ENCODE results near the gene NUDT3.
A peak's percentile ranks its signal among the peaks of the same experiment; 100 is the strongest.
"Not testable (repeated sequence)": the region's sequence is repeated elsewhere in the genome, so short reads cannot be mapped to it uniquely, and the experiment has no call there.

Gene NUDT3

DNA sequence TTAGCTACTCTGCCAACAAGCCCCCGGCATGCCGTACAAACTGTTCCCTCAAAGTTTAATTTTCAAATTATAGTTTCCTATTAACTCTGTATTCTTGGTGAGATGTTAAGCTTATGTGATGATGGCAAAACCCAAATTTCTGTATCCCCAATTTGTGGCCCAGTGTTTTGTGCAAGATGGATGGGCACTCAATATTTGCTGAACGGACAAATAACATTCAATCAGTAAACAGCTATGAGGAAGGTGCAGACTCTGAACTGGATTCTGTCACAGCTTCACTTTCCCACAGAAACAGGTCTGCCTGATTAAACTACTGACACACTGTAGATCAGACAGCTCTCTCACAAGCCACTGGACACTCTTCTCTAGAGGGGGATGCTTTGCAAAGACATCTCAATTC lies 54.1 kb downstream of the NUDT3 start:
- no peak overlapping the region for H3K4me3 Mint-ChIP-seq
- H3K27me3 Mint-ChIP-seq = no peaks in the 10 kb centered on the region
- H3K9me3 Mint-ChIP-seq = no peaks in the 10 kb centered on the region
- ATAC-seq (replicated peaks) (no peak), DNase-seq (no peak)
- peak overlapping the region; percentile 56 for H3K27ac Mint-ChIP-seq
- peaks cover 43 to 64% of the 10 kb centered on the region in 2 donors for H3K4me1 Mint-ChIP-seq
- peaks cover 20 to 42% of the 10 kb centered on the region in 2 donors for H3K36me3 Mint-ChIP-seq

DNA sequence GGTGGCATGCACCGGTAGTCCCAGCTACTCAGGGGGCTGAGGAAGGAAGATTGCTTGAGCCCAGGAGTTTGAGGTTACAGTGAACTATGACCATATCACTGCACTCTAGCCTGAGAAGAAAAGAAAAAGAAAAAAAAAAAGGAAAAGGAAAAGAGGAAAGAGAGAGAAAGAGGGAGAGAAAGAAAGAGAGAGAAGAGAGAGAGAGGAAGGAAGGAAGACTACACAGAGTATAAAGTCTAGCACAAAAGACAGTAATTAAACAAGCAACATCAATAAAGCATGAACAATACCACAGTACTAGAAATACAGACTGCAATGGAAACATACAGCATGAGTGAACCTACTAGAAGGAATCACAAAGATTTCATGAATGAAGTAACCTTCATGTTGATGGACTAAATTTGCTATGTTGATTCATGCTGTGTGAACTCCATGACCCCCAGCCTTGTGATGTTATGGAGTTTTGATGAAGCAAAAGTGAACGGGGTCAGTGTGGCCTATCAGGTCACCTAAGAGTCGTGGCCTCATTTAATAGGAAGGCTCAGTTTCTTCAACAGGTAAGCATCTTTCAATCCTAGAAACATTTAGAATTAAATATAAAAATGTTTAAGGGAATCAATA lies 57.6 kb downstream of the NUDT3 start:
- Mint-ChIP-seq H3K27ac (peak overlapping the region; percentile 2), H3K9me3 (no peaks in the 10 kb centered on the region), H3K36me3 (peaks cover 14 to 21% of the 10 kb centered on the region in 2 donors), H3K4me3 (no peak overlapping the region), H3K4me1 (peaks cover 37 to 64% of the 10 kb centered on the region in 2 donors), H3K27me3 (no peaks in the 10 kb centered on the region)
- DNase-seq = no peak
- ATAC-seq (replicated peaks) = no peak

DNA sequence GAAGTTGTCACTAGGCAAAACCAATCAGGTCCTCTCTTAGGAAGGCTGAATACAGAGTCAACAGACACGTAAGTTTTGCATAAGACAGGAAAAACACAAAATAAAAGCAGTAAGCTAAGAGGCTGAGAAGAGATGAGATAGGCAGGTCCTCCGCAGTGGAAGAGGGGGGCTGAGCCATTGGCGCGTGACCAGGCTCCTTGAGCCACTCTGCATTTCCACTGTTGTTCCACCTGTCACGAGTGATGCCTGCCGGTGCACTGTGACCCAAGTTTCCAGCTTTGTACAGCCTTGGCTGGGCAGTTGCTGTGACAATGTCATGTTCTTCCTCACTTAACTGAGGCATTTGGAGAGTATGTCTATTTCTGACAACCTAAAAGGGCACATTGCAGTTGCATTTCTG lies 58.6 kb downstream of the NUDT3 start:
- no peak for ATAC-seq (replicated peaks)
- no peaks in the 10 kb centered on the region for H3K27me3 Mint-ChIP-seq
- H3K36me3 Mint-ChIP-seq = peaks cover 14 to 22% of the 10 kb centered on the region in 2 donors
- no peak for DNase-seq
- peak overlapping the region; percentile 37 for H3K27ac Mint-ChIP-seq
- H3K9me3 Mint-ChIP-seq = no peaks in the 10 kb centered on the region
- peak overlapping the region in 1 of 2 donors; percentile 5 for H3K4me3 Mint-ChIP-seq
- peaks cover 34 to 65% of the 10 kb centered on the region in 2 donors for H3K4me1 Mint-ChIP-seq

DNA sequence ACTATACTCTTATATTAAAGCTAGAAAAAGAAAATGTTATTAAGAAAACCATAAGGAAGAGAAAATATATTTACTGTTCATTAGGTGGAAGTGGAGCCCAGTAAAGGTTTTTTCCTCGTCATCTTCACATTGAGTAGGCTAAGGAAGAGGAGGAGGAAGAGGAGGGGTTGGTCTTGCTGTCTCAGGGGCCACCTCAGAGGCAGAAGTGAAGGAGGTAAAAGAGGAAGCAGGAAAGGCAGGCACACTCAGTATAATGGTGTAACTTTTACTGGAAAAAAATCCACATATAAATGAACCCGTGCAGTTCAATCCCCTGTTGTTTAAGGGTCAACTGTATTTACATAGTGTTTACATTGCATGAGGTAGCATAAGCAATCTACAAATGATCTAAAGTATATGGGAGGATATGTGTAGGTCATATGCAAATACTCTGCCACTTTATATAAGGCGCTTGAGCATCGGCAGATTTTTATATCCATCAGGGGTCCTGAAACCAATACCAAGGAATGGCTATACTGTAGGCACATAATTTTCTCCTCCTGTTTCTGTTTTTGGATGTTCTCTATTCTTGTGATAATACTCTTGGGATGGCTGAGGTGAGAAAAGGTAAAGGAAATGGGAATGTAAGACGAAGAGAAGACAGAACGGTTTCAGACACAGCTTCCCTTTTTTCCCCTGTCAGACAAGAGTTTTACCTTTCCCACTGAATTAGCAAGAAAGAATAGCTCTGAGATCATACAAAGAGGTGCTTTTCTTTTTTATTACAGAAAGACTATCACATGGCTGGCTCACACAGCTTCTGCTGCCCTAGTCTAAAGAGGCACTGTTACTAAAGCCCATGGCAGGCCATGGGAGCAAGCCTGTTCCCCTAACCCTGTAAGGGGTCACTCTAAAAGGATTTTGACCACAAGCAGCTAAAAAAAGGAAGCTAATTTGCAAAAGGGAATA lies 59.9 kb downstream of the NUDT3 start:
- peak overlapping the region; percentile 63 for H3K27ac Mint-ChIP-seq

DNA sequence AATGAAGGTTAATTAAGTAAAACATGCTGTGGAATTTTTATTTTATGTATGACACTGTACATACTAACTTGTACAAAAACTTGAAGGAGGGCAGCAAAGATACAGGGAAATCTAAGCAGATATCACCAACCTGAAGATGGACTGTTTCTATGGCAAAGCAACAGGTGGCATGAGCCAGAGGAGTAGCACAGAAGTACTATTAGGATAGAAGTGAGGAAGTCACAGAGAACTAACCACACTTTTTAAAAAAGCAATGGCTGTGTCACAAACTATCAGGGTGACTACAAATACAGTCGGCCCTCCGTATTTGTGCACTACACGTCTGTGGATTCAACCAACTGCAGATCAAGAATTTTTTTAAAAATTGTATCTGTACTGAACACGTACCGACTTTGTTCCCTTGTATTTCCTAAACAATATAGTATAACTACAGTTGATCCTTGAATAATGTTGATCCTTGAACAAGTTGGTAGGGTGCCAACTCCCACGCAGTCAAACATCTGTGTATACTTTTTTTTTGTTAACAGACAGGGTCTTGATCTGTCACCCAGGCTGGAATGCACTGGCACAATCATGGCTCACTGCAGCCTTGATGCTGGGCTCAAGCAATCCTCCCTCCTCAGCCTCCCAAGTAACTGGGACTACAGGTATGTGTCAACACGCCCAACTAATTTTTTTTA lies 61.0 kb downstream of the NUDT3 start:
- Mint-ChIP-seq H3K27me3 (no peaks in the 10 kb centered on the region), H3K4me1 (peaks cover 30 to 60% of the 10 kb centered on the region in 2 donors), H3K4me3 (no peak overlapping the region), H3K27ac (peak overlapping the region; percentile 14), H3K9me3 (no peaks in the 10 kb centered on the region), H3K36me3 (peaks cover 22 to 32% of the 10 kb centered on the region in 2 donors)
- DNase-seq = no peak
- ATAC-seq (replicated peaks) = no peak

More for the DNA sequence above, 59.9 kb downstream of the NUDT3 start:
- Mint-ChIP-seq H3K4me1 (peaks cover 32 to 62% of the 10 kb centered on the region in 2 donors), H3K36me3 (peaks cover 14 to 24% of the 10 kb centered on the region in 2 donors), H3K4me3 (peak overlapping the region; percentile 59 to 67), H3K27me3 (no peaks in the 10 kb centered on the region), H3K9me3 (no peaks in the 10 kb centered on the region)
- ATAC-seq (replicated peaks) = peak; percentile 77
- DNase-seq = no peak

DNA sequence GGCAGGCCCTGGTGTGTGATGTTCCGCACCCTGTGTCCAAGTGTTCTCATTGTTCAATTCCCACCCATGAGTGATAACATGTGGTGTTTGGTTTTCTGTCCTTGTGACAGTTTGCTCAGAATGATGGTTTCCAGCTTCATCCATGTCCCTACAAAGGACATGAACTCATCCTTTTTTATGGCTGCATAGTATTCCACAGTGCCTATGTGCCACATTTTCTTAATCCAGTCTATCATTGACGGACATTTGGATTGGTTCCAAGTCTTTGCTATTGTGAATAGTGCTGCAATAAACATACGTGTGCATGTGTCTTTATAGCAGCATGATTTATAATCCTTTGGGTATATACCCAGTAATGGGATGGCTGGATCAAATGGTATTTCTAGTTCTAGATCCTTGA lies 62.7 kb downstream of the NUDT3 start:
- not testable (repeated sequence) for H3K27ac Mint-ChIP-seq; H3K9me3 Mint-ChIP-seq; DNase-seq; ATAC-seq (replicated peaks); H3K4me3 Mint-ChIP-seq; H3K27me3 Mint-ChIP-seq
- Mint-ChIP-seq H3K36me3 (peaks cover 17 to 29% of the 10 kb centered on the region in 2 donors), H3K4me1 (peaks cover 26 to 58% of the 10 kb centered on the region in 2 donors)

DNA sequence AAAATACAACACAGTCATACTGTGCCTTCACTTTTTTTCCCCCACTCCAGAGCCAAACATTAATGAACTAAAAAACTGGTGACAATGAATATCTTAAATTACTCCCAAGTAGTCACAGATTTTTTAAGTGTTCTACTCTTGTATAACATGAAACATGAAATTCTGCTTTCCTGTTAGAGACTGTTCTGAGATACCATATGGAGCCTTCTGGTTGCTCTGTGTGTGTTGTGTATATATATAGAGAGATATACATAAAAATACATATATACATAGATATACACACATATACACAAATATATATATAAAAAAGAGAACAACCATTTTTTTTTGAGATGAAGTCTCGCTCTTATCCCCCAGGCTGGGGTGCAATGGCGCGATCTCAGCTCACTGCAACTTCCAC lies 63.5 kb downstream of the NUDT3 start:
- Mint-ChIP-seq H3K4me1 (peaks cover 22 to 52% of the 10 kb centered on the region in 2 donors), H3K9me3 (no peaks in the 10 kb centered on the region), H3K27me3 (no peaks in the 10 kb centered on the region), H3K27ac (peak overlapping the region; percentile 31), H3K4me3 (no peak overlapping the region), H3K36me3 (peaks cover 12 to 23% of the 10 kb centered on the region in 2 donors)
- no peak for DNase-seq
- no peak for ATAC-seq (replicated peaks)

DNA sequence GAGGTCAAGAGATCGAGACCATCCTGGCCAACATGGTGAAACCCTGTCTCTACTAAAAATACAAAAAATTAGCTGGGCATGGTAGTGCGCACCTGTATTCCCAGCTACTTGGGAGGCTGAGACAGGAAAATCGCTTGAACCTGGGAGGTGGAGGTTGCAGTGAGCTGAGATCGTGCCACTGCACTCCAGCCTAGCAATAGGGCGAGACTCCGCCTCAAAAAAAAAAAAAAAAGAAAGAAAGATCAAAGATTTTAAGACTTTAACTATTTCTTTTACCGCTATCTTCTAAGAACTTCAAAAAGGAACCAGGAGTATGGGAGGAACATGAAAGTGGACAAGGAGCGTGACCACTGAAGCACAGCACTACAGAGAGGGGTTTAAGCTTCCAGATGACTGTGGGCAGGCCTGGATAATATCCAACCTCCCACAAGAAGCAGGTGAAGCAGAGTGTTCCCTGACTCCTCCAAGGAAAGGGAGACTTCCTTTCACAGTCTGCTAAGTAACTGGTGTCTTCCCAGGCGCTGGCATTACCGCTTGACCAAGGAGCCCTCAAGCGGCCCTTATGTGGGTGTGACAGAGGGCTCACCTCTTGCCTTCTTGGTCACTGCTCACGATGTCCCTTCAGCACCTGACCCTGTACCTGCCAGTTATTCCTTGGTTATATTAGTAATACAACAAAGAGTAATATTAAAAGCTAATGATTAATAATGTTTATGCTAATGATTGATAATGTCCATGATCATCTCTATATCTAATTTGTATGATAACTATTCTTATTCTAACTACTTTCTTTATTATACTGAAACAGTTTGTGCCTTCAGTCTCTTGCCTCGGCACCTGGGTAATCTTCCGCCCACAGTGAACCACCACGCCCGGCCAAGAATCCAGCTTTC lies 64.9 kb downstream of the NUDT3 start:
- H3K27ac Mint-ChIP-seq; H3K4me3 Mint-ChIP-seq; H3K9me3 Mint-ChIP-seq; H3K27me3 Mint-ChIP-seq; ATAC-seq (replicated peaks); DNase-seq: not testable (repeated sequence)
- H3K4me1 Mint-ChIP-seq = peaks cover 13 to 51% of the 10 kb centered on the region in 2 donors
- H3K36me3 Mint-ChIP-seq = peaks cover 15 to 30% of the 10 kb centered on the region in 2 donors

DNA sequence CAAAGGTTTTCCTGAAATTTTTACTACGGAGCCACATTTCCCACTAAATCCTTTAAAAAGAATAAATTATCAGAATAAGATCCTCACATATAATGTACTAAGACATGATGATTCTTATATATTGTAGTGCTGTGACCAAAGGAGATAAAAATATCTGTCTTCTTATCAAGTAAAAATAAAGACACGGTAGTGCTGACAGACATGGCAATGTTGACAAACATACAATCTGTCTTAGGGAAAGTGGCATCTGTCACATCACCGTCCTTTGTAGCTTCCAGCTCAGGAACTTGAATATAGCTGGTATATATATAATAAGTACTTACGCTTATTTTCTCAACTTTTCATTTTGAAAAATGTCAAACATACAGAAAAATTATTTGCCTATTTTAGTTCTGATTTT lies 66.8 kb downstream of the NUDT3 start:
- ATAC-seq (replicated peaks) = no peak
- no peak for DNase-seq
- H3K36me3 Mint-ChIP-seq = peaks cover 15 to 42% of the 10 kb centered on the region in 2 donors
- no peaks in the 10 kb centered on the region for H3K27me3 Mint-ChIP-seq
- H3K4me3 Mint-ChIP-seq = no peak overlapping the region
- peaks cover 8 to 43% of the 10 kb centered on the region in 2 donors for H3K4me1 Mint-ChIP-seq
- no peak overlapping the region for H3K27ac Mint-ChIP-seq
- no peaks in the 10 kb centered on the region for H3K9me3 Mint-ChIP-seq

DNA sequence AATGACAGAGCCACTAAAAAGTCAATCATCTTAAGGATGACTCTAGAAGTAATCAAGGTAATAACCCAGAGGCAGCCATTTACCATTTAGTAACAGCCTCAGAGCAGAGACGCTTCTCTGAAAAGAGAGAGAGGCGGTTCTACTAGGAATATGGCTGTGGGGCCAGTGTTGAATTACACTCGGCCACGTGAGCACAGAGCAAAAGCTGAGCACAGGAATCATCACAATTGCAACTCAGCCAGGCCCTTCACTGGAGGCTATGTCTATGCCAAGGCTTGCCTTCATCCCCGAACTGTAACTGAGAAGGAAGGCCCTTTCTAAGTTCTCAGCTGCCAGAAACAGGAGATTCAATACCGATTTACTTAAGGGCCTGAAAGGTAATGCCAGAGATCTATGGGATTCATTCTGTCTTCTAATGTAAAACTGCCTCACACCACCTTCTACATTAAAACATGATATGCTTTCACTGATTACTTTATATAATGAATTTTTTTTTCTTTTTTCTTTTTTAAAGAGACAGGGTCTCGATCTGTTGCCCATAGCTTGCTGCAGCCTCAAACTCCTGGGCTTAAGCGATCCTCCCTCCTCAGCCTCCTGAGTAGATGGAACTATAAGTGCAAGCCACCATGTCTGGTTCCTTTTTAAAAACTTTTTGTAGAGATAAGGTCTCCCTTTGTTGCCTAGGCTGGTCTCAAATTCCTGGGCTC lies 67.6 kb downstream of the NUDT3 start:
- H3K36me3 Mint-ChIP-seq = peaks cover 15 to 40% of the 10 kb centered on the region in 2 donors
- H3K27me3 Mint-ChIP-seq = no peaks in the 10 kb centered on the region
- DNase-seq (no peak), ATAC-seq (replicated peaks) (no peak)
- H3K4me3 Mint-ChIP-seq = no peak overlapping the region
- peak overlapping the region; percentile 20 for H3K27ac Mint-ChIP-seq
- H3K4me1 Mint-ChIP-seq = peaks cover 8 to 46% of the 10 kb centered on the region in 2 donors
- no peaks in the 10 kb centered on the region for H3K9me3 Mint-ChIP-seq

DNA sequence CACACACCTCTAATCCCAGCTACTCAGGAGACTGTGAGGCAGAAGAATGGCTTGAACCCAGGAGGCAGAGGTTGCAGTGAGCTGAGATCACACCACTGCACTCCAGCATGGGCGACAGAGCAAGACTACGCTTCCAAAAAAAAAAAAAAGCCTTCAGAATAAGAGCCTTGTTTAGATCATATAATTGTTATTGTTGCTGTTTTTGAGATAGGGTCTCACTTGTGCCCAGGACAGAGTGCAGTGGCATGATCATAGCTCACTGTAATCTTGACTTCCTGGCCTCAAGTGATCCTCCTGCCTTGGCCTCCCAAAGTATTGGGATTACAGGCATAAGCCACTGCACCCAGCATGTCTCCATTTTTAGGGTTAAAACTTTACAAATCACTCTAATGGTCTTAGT lies 68.2 kb downstream of the NUDT3 start:
- H3K9me3 Mint-ChIP-seq; H3K4me3 Mint-ChIP-seq; H3K27me3 Mint-ChIP-seq; ATAC-seq (replicated peaks); DNase-seq: not testable (repeated sequence)
- Mint-ChIP-seq H3K36me3 (peaks cover 15 to 43% of the 10 kb centered on the region in 2 donors), H3K4me1 (peaks cover 13 to 53% of the 10 kb centered on the region in 2 donors), H3K27ac (peak overlapping the region; percentile 42)

DNA sequence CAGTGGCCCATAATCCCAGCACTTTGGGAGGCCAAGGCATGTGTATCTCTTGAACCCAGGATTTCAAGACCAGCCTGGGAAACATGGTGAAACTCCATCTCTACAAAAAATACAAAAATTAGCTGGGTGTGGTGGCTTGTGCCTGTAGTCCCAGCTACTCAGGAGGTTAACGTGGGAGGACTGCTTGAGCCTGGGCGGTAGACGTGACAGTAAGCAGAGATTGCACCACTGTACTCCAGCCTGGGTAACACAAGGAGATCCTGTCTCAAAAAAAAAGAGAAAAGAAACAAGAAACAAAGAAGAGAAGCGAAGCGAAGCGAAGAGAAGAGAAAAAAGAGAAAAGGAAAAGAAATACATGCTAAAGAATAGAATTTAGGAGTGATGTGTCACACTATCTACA lies 69.2 kb downstream of the NUDT3 start:
- peaks cover 17 to 55% of the 10 kb centered on the region in 2 donors for H3K4me1 Mint-ChIP-seq
- no peak overlapping the region for H3K27ac Mint-ChIP-seq
- no peaks in the 10 kb centered on the region for H3K9me3 Mint-ChIP-seq
- peaks cover 15 to 38% of the 10 kb centered on the region in 2 donors for H3K36me3 Mint-ChIP-seq
- DNase-seq (no peak), ATAC-seq (replicated peaks) (no peak)
- no peaks in the 10 kb centered on the region for H3K27me3 Mint-ChIP-seq
- H3K4me3 Mint-ChIP-seq = no peak overlapping the region

DNA sequence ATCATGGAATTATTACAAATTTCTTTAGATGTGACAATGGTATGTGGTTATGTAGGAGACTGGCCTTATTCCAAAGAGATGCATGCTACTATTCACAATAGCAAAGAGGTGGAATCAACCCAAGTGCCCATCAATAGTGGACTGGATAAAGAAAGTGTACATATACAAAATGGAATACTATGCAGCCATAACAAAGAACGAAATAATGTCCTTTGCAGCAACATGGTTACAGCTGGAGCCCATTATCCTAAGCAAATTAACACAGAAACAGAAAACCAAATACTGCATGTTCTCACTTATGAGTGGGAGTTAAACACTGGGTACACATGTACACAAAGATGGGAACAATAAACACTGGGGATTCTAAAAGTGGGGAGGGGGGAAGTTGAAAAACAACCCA lies 69.7 kb downstream of the NUDT3 start:
- DNase-seq (no peak), ATAC-seq (replicated peaks) (no peak)
- Mint-ChIP-seq H3K27me3 (no peaks in the 10 kb centered on the region), H3K4me1 (peaks cover 15 to 56% of the 10 kb centered on the region in 2 donors), H3K9me3 (no peaks in the 10 kb centered on the region), H3K36me3 (peaks cover 15 to 38% of the 10 kb centered on the region in 2 donors), H3K27ac (no peak overlapping the region), H3K4me3 (no peak overlapping the region)

Measured in stimulated activated naive B cell treated with anti-CD40 and anti-IgM and Interleukin-4, amounts not matched to agents 10 μg/mL and 1 μg/mL and 100 μg/mL, for 72 hours (primary cell).